Testis (tissue), 5 donors: ENCODE data around the gene ANKRD44. TPM values are rescaled to one million over a fixed set of nuclear protein-coding genes. Genes with fewer than 3 reads are reported as not detected.
A peak's percentile ranks its signal among the peaks of the same experiment; 100 is the strongest.

Experiments
- DNase-seq: peaks from one replicate; pipeline ENCODE4 v3.0.0-alpha.2; 2019
- H3K27ac ChIP-seq, 2 donors: fragments of 200-600 bp; sonication (generic); one replicate each; pipeline ENCODE4 v1.5.1; 2019
- H3K27me3 ChIP-seq: fragments of 200-600 bp; sonication (generic); one replicate; pipeline ENCODE4 v1.5.1; 2019
- H3K36me3 ChIP-seq: fragments of 200-600 bp; sonication (generic); one replicate; pipeline ENCODE4 v1.5.1; 2017; ENCODE audit warnings: low read depth; ENCODE audit errors: missing control alignments
- H3K4me1 ChIP-seq: fragments of 200-600 bp; sonication (generic); one replicate; pipeline ENCODE4 v1.5.1; 2019
- H3K4me3 ChIP-seq, 2 donors: fragments of 200-600 bp; sonication (generic); one replicate each; pipeline ENCODE4 v1.5.1; 2017 to 2019
- H3K9me3 ChIP-seq: fragments of 200-600 bp; sonication (generic); one replicate; pipeline ENCODE4 v1.5.1; 2017
- CTCF ChIP-seq, 3 experiments: fragments of 450-650 bp in 2 of 3; fragments of 200-600 bp in 1 of 3; sonication (generic) in 1 of 3; IDR thresholded peaks; one replicate each; pipeline ENCODE4 v1.5.1; 2016 to 2019; ENCODE audit warnings: antibody characterized with exemption in 3 of 3, mild to moderate bottlenecking in 2 of 3, moderate library complexity in 1 of 3
- POLR2A ChIP-seq: fragments of 450-650 bp; IDR thresholded peaks from one replicate; pipeline ENCODE4 v1.6.1; 2017; ENCODE audit warnings: antibody characterized with exemption, mild to moderate bottlenecking, moderate library complexity
- WGBS, 2 donors: methylation state at CpG; one replicate each; pipeline ENCODE4 v1.1.5; 2018; 5-methylcytosine and 5-hydroxymethylcytosine counted together
- intact Hi-C: fragments of 100-400 bp; cut with DNase I; formaldehyde crosslinking; loops from one replicate; pipeline ENCODE4 v1.15.1; 2023; ENCODE audit warnings: low total_unique reads
- long read RNA-seq, 2 donors: transcript quantifications; one replicate each; lab custom pipeline, GENCODE V29; 2026
- polyA plus RNA-seq: library from polyadenylated mRNA; stranded (reverse); fragments of 350-450 nt; fragmentation: Illumina TruSeq; extraction: RNeasy Lipid Tissue Mini Kit (QIAGEN cat#74804); gene quantifications from one replicate; pipeline ENCODE4 v1.2.3, GENCODE V29; 2014; ENCODE audit warnings: low read depth, low replicate concordance; ENCODE audit not compliant: insufficient read depth
- total RNA-seq, 2 donors: library from RNA; depleted of rRNA; stranded (reverse); fragments of >200 nt; gene quantifications; one replicate each; pipeline ENCODE4 v1.2.3, GENCODE V29; 2016

Gene ANKRD44
- total RNA-seq (10 to 100 TPM; 11.5 to 14.5 TPM), polyA plus RNA-seq (11.2 TPM)
- long read RNA-seq, donor 1, full-length matches to known transcripts: 1 of 14 reads
- long read RNA-seq, donor 1, partial matches to known transcripts: 13 of 14 reads
- long read RNA-seq, donor 1, other reads (novel, unspliced or antisense): 0 of 14 reads
- long read RNA-seq, donor 2, full-length matches to known transcripts: 2 of 2 reads
- long read RNA-seq, donor 2, partial matches to known transcripts: 0 of 2 reads
- long read RNA-seq, donor 2, other reads (novel, unspliced or antisense): 0 of 2 reads

- H3K9me3 ChIP-seq: no peaks in the 10 kb centered on the region
- TF ChIP-seq CTCF (IDR thresholded peaks at IDR 0.05) (peak in 1 of 3 experiments; percentile 67), POLR2A (no peak)
- H3K27me3 ChIP-seq: no peaks in the 10 kb centered on the region
- no peaks in the 10 kb centered on the region for H3K36me3 ChIP-seq
- DNase-seq: peak; percentile 87
- 0 to 1% methylated on average over 37 to 76 of the region's 102 CpGs for WGBS, 2 donors
- intact Hi-C loops: no loop called here
- H3K4me3 ChIP-seq: peak within 1 kb of the TSS; percentile 60 to 67
- no peaks in the 10 kb centered on the region for H3K4me1 ChIP-seq
- peak within 1 kb of the TSS in 1 of 2 donors; percentile 65 for H3K27ac ChIP-seq
Measured at GRCh38 chr2:197310271-197310985, at the start of gene ANKRD44. Gene ANKRD44 (minus strand): TSS chr2:197310780. CDS start chr2:197310604, 176 bp downstream.

- TF ChIP-seq POLR2A: no peak
- no peak for TF ChIP-seq CTCF (IDR thresholded peaks at IDR 0.05)
- Histone ChIP-seq H3K27me3 (no peaks in the 10 kb centered on the region), H3K27ac (no peak overlapping the region), H3K9me3 (no peaks in the 10 kb centered on the region), H3K36me3 (no peaks in the 10 kb centered on the region), H3K4me3 (no peak overlapping the region), H3K4me1 (no peaks in the 10 kb centered on the region)
- intact Hi-C loops: no loop called here
- 88 to 100% methylated on average over 1 of the region's 1 CpG for WGBS, 2 donors
- DNase-seq: no peak
Measured at GRCh38 chr2:197359859-197360258, 49.3 kb upstream of the ANKRD44 start.

GRCh38 chr2:197358931-197359330, 48.4 kb upstream of the ANKRD44 start:
- H3K27me3 ChIP-seq: no peaks in the 10 kb centered on the region
- TF ChIP-seq CTCF (IDR thresholded peaks at IDR 0.05): no peak
- no peak for TF ChIP-seq POLR2A
- DNase-seq: no peak
- intact Hi-C loops: no loop called here
- WGBS, 2 donors: 66 to 69% methylated on average over 2 of the region's 2 CpGs
- no peaks in the 10 kb centered on the region for H3K36me3 ChIP-seq
- no peaks in the 10 kb centered on the region for H3K4me1 ChIP-seq
- no peak overlapping the region for H3K4me3 ChIP-seq
- no peak overlapping the region for H3K27ac ChIP-seq
- no peaks in the 10 kb centered on the region for H3K9me3 ChIP-seq

GRCh38 chr2:197357986-197358385, 47.4 kb upstream of the ANKRD44 start:
- intact Hi-C loops: no loop called here
- Histone ChIP-seq H3K36me3 (no peaks in the 10 kb centered on the region), H3K4me1 (no peaks in the 10 kb centered on the region), H3K9me3 (no peaks in the 10 kb centered on the region), H3K4me3 (no peak overlapping the region), H3K27me3 (no peaks in the 10 kb centered on the region), H3K27ac (no peak overlapping the region)
- TF ChIP-seq CTCF (IDR thresholded peaks at IDR 0.05): no peak
- no peak for DNase-seq
- WGBS, 2 donors: 86 to 100% methylated on average over 1 of the region's 1 CpG
